Right ventricle myocardium inferior (tissue), 1 donor: Measurements from ENCODE around the gene HIGD2B. TPM values are rescaled to one million over a fixed set of nuclear protein-coding genes. Genes with fewer than 3 reads are reported as not detected.
"Not testable (repeated sequence)": the region's sequence is repeated elsewhere in the genome, so short reads cannot be mapped to it uniquely, and the experiment has no call there.

ENCODE experiments used
- ATAC-seq: fragments of 200-7000 bp; cut with Tn5 transposase; one replicate; pipeline ENCODE4 v1.9.1; 2020; ENCODE audit warnings: mild to moderate bottlenecking, moderate library complexity
- DNase-seq: peaks from one replicate; pipeline ENCODE4 v3.0.0; 2021; ENCODE audit errors: missing footprints
- intact Hi-C: fragments of 100-400 bp; cut with DNase I; formaldehyde crosslinking; loops from one replicate; pipeline ENCODE4 v1.11.0; 2022
- total RNA-seq: library from RNA; stranded (reverse); fragmentation: NEBNext Ultra II Directional; extraction: Animal tissue kit (Norgen Biotek cat#: 25700); gene quantifications from one replicate; pipeline ENCODE4 v1.2.1, GENCODE V29; 2021
- donor health status: DM: no; HTN: yes; CAD: no; lungs with severe emphysema.

The HIGD2B gene
- total RNA-seq, 1 donor from 2014 or later, result not detected

DNA sequence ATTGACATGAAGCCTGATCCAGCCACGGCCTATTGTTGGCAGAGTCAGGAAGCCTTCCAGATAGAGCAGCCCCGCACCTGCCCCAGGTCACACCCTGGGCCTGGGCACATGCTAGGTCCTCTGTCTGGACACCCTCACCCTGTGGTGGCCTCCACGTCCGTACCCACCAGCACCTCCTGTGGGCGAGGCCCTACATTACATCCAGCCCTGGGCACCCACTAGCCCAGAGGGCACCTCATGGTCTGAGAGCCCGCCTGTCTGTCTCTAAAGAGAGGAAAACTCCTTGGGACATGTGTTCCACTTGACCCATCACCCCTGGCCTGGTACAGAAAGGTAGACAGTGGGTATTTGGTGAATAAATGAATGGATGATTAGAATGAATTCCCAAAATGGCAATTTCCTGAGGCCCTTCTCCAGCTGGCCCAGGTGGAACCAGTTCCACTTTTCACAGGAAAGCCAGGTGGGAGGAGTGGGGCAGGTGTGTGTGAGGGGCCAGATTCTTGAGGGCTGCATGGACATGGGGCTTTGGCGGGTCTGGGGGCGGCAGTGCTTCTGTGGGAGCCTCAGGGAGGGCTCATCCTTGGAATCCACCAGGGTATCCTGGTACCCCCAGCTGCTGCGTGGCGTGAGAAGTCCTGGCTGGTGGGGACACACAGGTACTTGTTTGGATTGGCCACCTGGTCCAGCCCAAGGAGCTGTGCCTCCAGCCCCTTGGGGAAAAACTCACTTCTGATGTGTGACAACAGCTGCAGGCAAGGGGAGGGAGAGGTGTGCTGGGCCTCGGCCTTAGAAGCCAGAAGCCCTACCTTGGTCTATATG lies 57.5 kb downstream of the HIGD2B start:
- DNase-seq, ATAC-seq, intact Hi-C loops: not testable (repeated sequence)

DNA sequence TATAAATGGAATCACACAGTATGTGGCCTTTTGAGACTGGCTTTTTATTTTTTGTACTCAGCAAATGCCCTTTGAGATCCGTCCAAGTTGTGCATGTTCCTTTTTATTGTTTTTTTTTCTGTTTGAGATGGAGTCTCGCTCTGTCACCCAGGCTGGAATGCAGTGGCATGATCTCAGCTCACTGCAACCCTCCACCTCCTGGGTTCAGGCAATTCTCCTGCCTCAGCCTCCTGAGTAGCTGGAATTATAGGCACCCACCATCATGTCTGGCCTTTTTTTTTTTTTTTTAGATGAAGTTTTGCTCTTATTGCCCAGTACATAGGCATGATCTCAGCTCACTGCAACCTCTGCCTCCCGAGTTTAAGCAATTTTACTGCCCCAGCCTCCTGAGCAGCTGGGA lies 59.8 kb downstream of the HIGD2B start:
- ATAC-seq, intact Hi-C loops, DNase-seq: not testable (repeated sequence)

Other genes starting within 250 kb of the HIGD2B start
- gene ARIH1, start 211.9 kb downstream of the HIGD2B start, total RNA-seq, result 163 TPM
- gene GOLGA6B, start 31.5 kb downstream of the HIGD2B start, total RNA-seq, result not detected
- gene BBS4, start within 50 bp of the HIGD2B start, total RNA-seq, result 17.9 TPM
- 11.4 TPM for gene ADPGK, start 97.6 kb upstream of the HIGD2B start, total RNA-seq